GM04504 (cell line): ENCODE results near the gene ASPHD2.
"Not testable (repeated sequence)": the region's sequence is repeated elsewhere in the genome, so short reads cannot be mapped to it uniquely, and the experiment has no call there.

Experiments used
- DNase-seq: peaks from one replicate; pipeline ENCODE4 v3.0.0-alpha.2; 2012; ENCODE audit warnings: low read depth

Gene ASPHD2

GRCh38 chr22:26416670-26417276 is 12.3 kb upstream of the ASPHD2 start:
- peak; percentile 41 for DNase-seq

DNA sequence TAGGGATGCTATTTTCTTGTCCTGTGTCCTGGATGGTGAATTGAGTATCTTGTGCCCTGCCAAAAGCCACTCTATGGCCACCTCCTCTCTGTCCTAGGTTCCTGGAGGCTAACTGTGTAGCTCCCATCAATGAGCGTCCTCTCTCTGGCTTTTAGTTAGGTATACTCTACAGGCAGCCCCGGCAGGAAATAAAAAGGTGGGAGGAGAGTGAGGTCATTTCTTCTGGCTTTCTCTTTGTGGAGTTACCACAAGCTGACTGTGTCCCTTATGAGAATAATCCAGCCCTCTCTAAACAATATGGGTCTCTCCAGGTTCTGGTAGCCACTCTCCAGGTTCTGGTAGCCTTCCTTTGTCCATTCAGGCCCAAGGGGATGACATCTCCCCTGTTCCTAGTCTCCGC is 11.7 kb upstream of the ASPHD2 start:
- no peak for DNase-seq

DNA sequence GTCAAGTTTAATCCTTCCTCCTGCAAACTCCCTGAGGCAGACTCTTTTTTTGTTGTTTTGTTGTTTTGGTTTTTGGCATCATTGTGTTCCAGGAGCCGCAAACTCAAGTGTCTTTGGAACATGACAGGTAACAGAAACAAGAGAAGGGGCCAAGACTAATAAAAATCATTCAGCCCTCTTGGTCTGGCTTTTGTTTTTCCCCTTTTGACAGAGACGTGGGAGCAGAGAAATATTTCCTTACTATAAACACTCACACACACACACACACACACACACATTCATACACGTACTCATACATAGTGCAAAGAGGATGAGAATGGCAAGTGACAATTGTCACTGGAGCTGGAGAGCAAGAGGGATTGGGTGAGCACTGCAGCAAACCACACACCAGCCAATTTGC is 10.4 kb upstream of the ASPHD2 start:
- DNase-seq = no peak

DNA sequence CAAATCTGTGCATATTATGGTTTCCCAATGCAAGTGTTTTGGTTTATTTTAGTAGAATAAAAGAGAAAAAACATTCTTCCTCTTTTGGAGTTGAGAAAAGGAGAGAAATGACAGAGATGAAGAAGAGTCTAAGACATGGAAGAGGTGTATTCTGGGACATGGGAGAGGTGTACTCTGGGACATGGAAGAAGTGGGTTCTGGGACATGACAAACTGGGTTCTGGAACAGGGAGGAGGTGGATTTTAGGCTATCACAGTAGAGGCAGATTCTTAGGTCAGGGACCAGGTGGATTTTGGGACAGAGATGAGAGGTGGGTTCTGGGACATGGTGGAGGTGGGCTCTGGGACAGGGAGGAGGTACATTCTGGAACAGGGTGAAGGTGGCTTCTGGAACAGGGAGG is 2.1 kb upstream of the ASPHD2 start:
- no peak for DNase-seq

- no peak for DNase-seq
Measured at GRCh38 chr22:26429458-26430286, 612 bp downstream of the ASPHD2 start.

- DNase-seq = no peak
Measured at GRCh38 chr22:26430600-26430999, 1.5 kb downstream of the ASPHD2 start.

DNA sequence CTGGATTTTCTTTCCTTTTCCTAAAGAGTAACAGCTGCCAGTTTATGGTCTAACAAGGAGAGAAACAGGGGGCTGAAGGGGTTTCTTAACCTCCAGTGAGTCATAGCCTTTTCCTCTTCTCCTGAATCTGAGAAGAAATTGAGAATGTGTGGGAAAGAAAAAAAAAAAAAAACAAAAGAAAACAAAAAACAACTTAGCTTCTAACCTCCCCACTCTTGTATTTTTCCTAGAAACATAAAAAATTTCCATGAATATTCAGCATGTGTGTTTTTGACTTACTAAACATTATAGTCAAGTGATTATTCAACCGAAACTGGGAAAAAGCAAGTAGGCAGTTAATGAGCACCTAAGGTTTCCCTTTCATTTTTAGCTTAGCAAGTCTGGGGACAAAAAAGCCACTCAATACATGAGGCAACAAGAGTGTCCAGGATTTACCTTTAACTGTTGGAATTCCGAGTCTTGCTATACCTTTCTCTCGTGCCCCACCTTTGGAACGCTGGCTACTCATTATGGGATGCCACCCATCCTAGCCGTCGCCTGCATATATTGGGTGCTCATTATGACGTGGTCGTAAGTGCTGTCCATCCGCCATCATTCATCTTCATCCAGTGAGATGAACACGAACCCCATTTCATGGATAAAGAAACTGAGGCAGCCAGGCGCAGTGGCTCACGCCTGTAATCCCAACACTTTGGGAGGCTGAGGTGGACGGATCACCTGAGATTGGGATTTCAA is 2.4 kb downstream of the ASPHD2 start:
- no peak for DNase-seq

DNA sequence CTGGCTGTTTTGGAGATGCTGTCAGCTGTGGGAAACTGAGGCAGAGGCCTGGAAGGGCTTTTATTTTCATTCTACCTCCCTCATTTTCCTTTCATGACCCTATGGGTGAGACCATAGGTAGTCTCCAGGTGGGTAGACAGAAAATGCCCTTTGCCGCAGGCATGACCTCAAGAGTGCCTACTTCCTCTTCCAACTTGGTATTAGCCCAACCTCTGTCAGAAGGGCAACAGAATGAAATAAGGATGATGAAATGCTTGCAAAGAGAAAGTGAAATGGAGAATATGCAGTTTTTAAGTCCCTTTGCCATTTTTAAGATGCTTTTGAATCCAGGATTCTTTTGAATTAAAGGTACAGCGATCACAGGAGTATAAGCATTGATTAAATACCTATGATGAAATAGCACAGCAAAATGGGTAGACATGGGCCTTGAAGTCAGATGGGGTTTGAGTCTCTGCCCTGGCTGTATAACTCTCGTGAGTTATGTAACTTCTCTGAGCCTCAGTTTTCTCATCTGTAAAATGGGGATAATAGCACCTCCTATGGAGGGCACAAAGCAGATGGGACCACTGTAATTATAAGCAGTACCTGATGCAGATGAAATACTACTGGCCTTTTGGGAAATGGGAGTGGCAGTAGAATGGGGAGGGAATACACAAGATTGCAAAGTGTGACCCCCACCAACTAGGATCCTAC is 3.7 kb downstream of the ASPHD2 start:
- no peak for DNase-seq

- DNase-seq = no peak
Measured at GRCh38 chr22:26433805-26434204, 4.7 kb downstream of the ASPHD2 start.

GRCh38 chr22:26435327-26436093 is 6.5 kb downstream of the ASPHD2 start:
- no peak for DNase-seq

DNA sequence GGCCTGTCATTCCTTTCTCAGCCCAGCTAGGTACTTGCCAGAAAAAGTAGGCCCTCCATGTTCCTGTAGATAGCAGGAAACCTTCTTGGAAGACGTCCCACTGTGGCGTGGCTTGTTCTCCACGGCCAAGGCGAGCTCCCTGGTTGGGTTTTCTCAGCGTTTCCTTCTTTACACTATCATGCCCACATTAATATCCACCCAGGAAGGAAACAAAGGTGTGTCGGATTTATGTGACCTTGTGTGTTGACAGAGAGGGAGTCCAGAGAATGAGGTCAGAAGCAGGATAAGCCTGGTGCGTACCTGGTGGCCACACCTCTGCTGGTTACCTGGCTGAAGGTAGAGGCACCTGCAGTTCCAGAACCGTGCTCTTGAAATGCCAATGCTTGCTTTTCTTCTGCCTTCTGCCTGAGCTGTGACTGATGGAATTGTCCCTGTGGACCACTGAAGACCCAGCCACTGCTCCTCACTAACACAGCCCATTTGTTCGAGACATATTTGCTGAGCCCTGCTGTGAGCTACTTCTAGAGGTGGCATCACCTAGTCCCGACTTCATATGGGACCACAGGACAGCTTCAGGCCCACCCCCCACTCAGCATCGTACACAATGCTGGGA is 7.9 kb downstream of the ASPHD2 start:
- no peak for DNase-seq

DNA sequence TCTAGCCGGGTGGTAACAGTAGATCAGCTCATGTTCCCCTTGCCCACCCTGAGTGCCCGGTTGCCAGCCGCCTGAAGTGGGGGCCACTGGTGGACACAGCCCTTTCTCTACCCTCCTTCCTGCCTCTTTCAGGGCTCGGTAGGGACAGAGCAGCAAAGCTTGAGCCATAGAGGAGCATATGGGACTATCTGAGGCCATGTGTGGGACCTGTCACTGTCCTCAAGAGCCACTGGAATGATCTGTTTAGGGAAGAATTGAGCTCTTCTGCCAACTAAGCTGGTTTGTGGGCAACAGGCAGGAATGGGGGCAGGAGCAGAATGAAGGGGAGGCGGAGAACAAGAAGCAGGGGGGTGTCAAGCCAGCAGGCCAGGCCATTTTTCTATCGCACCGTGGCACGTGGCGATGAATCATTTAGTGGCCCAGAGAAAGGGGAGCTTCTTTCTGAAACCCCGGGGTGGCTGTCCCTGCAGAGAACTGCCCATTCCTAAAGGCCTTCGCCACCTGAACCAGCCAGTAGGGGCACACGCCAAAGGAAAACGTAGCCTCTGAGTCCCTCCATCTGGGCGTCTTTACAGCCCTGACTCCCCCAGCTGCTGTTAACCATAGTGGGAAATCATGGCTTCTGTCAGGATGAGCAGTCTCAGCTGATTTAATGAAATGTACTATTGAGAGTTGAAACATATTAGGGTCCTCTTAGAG is 8.8 kb downstream of the ASPHD2 start:
- no peak for DNase-seq

DNA sequence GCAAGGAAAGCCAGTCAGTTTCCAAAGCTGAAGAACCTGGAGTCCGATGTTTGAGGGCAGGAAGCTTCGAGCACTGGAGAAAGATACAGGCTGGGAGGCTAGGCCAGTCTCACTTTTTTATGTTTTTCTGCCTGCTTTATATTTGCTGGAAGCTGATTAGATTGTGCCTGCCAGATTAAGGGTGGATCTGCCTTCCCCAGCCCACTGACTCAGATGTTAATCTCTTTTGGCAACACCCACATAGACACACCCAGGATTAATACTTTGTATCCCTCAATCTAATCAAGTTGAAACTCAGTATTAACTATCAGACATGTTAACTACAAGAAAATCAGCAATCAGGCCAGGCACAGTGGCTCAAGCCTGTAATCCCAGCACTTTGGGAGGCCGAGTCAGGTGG is 9.7 kb downstream of the ASPHD2 start:
- DNase-seq = not testable (repeated sequence)

- no peak for DNase-seq
Measured at GRCh38 chr22:26439559-26439958, 10.5 kb downstream of the ASPHD2 start.

DNA sequence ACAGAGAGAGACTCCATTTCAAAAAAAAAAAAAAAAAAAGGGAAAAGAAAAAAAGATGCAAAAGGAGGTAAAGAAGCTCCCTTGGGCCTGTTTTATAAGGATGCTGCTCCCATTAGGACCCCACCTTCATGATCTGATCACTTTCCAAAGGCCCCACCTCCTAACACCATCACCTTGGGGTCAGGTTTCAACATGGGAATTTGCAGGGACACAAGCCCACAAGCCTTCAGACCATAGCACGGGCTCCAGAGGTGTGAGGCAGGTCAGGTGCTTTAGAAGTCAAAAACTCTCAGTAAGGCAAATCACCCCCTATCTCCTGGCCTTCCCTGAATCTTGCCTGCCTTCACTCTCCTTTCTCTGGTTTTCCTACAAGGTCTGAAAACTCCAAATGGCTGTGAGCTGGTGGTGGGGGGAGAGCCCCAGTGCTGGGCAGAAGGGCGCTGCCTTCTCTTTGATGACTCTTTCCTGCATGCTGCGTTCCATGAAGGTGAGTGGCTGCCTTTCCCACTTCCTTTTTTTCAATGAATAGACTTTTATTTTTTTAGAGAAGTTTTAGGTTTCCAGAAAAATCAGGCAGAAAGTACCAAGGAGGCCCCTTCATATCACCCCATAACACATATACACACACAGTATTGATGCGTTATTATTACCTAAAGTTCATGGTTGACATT is 13.2 kb downstream of the ASPHD2 start:
- DNase-seq = no peak

GRCh38 chr22:26443901-26444690 is 15.0 kb downstream of the ASPHD2 start:
- DNase-seq = no peak

DNA sequence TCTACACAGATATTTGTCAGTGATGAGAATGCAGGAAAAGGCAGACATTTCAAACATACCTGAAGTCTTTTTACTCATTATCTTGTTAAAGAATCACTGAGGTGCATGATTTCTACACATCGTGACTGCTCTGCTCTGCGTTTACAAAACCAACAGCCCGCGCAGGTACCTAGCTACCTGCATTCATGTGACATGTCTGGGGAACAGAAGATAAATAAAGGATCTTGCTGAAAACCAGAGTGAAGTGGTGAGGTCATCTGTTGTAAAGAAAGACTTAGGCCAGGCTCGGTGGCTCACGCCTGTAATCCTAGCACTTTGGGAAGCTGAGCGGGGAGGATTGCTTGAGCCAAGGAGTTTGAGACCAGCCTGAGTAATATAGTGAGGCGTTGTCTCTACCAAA is 15.7 kb downstream of the ASPHD2 start:
- no peak for DNase-seq

DNA sequence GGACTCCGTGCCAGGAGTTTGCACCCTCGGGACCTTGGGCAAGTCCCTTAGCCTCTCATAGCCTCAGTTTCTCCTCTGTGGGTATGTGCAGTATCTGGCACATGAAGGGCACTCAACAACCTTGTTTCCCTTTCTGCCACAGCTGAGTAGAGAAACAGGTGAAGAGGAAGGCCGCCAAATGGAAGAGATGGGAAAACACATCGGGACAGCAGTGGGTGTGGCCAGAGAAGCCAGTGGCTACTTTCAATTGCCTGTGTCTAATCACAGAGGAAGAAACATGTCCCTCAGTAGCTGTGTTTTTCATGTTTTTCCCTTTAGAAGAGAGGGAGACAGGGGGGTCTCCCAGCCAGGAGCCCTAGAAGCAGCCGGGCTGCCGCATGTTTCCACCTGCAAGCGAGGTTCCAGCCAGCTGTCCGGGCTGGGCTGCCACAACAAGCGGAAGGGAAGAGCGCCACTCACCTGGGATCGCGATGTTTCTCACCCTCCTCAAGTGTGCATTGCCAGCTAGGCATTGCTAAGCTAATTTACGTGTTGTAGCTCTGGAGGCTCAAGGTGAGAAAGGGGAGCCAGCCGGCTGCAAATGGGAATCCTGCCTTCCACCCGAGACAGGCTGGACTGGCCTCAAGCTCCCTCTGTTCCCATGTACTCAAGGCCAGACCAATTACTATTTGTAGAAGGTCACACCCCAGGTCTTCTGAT is 16.7 kb downstream of the ASPHD2 start:
- DNase-seq = no peak
